Activated CD4-positive, alpha-beta T cell treated with anti-CD3 and anti-CD28 coated beads, Interleukin-2, amount 50 U/mL, for 4 hours (primary cell): ENCODE results near the gene OR5AP2.
"Not testable (repeated sequence)": the region's sequence is repeated elsewhere in the genome, so short reads cannot be mapped to it uniquely, and the experiment has no call there.

Source experiments
- DNase-seq, 2 experiments: peaks; one replicate each; pipeline ENCODE4 v3.0.0-alpha.2; 2020

The OR5AP2 gene

DNA sequence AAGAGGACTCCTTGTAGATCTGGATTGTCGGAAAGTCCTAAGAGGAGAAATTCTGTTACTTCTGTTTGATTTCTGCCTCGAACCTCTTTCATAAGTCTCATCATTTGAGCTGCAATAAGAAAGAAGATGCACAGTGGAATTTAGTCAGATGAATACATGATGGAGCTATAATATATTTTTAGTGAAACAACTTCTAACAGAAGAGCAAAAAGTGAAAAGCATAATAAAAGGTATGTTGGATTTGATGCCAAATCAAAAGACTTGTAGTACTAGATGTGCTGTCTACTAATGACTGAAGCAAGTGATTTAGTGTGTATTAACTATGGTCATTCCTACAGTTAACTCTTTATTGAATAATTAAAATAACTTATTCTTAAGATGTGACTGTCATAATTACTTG is at the start of gene OR5AP2:
Gene OR5AP2 (minus strand): TSS at position 101 of the 400 bp plus-strand sequence. CDS start 0 bp downstream, at position 101.
- no peak for DNase-seq

GRCh38 chr11:56691179-56691578 is 48.9 kb upstream of the OR5AP2 start:
- DNase-seq: not testable (repeated sequence)

GRCh38 chr11:56688554-56689100 is 46.4 kb upstream of the OR5AP2 start:
- no peak for DNase-seq

DNA sequence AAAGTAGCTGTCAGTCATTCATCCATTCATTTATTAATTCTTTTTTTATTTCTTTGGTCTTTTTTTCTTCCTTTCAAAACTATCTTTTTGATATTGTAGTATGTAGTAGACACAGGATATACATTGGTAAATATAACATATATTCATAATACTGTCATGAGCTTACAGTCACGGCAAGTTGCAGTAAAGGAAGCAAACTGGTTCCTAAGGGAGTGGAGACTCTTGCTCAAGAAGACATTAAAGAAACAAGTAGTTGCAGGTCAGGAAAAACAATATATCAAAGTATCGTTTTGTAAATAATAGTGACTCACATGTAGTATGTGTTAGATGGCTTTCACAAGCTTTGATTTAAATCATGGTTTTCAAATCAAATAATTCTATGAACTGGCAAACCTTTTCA is 28.7 kb upstream of the OR5AP2 start:
- DNase-seq: no peak

DNA sequence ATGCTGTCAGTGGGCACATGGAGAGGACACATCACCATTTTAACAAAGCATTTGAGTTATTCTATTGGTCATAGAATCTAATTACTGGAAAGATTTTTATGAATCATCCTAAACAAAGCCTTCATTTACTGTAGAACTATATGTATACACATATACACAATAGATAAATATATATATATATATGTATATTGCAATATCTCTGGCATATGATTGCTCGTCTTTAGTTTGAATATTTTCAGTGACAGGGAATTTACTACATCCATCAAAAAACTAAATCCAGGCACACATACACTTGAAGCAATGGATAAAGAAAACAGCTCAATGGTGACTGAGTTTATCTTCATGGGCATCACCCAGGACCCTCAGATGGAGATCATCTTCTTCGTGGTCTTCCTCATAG is 21.1 kb upstream of the OR5AP2 start, which contains the start of gene OR5AR1:
Gene OR5AR1 (plus strand): TSS at position 301 of the 400 bp plus-strand sequence. CDS start 0 bp downstream, at position 301.
- DNase-seq: no peak

GRCh38 chr11:56659755-56660154 is 17.5 kb upstream of the OR5AP2 start:
- DNase-seq: no peak

DNA sequence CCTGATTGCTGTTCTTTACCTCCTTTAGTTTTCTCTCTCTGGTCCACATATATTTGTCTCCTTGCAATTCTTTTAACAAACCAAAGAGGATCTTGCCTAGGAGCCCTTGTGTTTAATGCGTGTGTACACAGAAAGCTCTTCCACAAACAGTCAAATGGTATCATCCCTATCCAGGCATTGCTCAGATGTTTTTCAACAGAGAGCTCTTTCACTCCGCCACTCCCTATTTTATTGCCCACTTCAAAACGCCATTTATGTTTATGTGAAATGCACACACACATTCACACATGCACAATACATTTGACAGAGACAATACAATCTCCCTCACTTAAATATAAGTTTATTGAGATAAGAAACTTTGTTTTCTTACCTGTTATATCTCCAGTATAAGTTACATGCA is 4.7 kb downstream of the OR5AP2 start:
- DNase-seq: no peak

DNA sequence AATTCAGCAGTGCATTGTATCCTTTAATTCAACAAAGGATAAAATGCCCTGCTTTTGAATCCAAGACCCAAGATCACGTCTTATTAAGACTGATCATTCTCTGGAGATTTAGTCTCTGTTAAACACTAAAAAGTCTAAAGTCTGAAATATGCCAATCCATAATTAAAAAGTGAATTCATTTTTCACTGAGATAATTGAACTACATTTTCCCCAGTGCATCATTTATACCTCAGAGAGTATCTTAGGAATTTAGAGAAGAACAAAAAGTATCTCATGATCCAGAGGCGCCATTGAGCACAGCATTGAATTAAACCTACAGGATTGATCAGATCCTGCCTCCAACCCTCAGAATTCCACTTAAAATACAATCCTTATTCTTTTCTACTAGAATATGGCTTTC is 5.4 kb downstream of the OR5AP2 start:
- DNase-seq: no peak

DNA sequence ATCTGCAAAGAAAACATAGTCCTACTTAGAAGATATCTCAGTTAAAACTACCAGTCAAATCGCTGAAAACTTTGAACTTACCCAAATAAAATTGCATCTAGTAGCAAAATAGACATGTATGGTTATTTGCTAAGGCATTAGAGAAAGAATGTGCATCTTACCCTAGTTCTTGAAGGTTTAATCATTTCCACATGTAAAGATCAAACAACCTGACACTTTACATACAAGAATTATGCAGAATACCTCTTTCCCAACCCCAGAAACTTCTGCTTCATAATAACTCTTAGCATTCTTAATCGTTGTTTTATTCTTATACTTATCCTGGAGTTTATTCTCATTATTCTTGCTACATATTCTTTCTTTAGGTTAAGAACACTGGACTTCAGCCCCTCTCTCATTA is 9.9 kb downstream of the OR5AP2 start:
- no peak for DNase-seq

GRCh38 chr11:56625946-56626345 is 16.3 kb downstream of the OR5AP2 start:
- no peak for DNase-seq

DNA sequence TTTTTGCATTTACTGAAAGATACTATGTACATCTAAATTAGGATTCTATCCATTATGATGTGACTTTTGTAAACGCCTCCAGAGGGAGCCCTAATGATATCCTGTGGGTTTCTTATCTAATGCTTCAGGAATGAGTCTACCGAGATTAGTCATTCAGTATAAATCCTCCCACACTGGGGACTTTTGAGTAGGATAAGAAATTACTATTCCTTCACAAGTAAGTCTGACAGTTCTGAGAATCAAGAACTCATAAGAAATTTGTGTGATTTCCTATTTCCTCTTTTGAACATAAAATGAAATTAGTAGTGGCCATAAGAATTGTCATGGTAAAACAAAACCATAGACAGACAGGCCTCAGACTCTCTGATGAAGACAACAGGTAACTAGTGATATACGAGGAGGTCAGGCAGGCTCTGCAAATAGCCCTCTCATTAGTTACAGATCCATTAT is 17.6 kb downstream of the OR5AP2 start:
- no peak for DNase-seq

- no peak for DNase-seq
These were observed 31.1 kb downstream of the OR5AP2 start for GRCh38 chr11:56611174-56611573.

DNA sequence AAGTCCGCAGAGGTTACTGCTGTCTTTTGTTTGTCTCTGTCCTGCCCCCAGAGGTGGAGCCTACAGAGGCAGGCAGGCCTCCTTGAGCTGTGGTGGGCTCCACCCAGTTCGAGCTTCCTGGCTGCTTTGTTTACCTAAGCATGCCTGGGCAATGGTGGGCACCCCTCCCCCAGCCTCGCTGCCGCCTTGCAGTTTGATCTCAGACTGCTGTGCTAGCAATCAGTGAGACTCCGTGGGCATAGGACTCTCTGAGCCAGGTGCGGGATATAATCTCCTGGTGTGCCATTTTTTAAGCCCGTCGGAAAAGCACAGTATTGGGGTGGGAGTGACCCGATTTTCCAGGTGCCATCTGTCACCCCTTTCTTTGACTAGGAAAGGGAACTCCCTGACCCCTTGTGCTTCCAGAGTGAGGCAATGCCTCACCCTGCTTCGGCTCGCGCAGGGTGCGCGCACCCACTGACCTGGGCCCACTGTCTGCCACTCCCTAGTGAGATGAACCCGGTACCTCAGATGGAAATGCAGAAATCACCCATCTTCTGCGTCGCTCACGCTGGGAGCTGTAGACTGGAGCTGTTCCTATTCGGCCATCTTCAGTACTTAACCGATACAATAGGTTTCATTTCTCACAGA is 50.0 kb downstream of the OR5AP2 start:
- DNase-seq: not testable (repeated sequence)
